Neural progenitor cell (in vitro differentiated cells): ENCODE measurements around the gene HDAC7. TPM values are rescaled to one million over a fixed set of nuclear protein-coding genes. Genes with fewer than 3 reads are reported as not detected.

Experiments used
- DNase-seq: peaks from one replicate; pipeline ENCODE4 v3.0.0-alpha.2; 2016; ENCODE audit warnings: low spot score
- H2AFZ ChIP-seq: fragments of 200-600 bp; sonication (generic); replicated peaks from 2 replicates; pipeline ENCODE4 v1.6.1; 2016; ENCODE audit warnings: antibody characterized with exemption
- H3F3A ChIP-seq: fragments of 200-600 bp; sonication (generic); 2 replicates; pipeline ENCODE4 v1.6.1; 2016; ENCODE audit warnings: antibody characterized with exemption, low read depth
- H3K27ac ChIP-seq: fragments of 200-600 bp; sonication (generic); 2 replicates; pipeline ENCODE4 v1.5.1; 2016; ENCODE audit warnings: mild to moderate bottlenecking
- H3K27me3 ChIP-seq: fragments of 200-600 bp; sonication (generic); 2 replicates; pipeline ENCODE4 v1.6.1; 2016; ENCODE audit warnings: mild to moderate bottlenecking, moderate library complexity
- H3K36me3 ChIP-seq: fragments of 200-600 bp; sonication (generic); 2 replicates; pipeline ENCODE4 v1.5.1; 2016
- H3K4me1 ChIP-seq: fragments of 200-600 bp; sonication (generic); 2 replicates; pipeline ENCODE4 v1.6.1; 2016; ENCODE audit warnings: mixed run types
- H3K4me2 ChIP-seq: fragments of 200-600 bp; sonication (generic); 2 replicates; pipeline ENCODE4 v1.6.1; 2016
- H3K4me3 ChIP-seq: fragments of 200-600 bp; sonication (generic); 2 replicates; pipeline ENCODE4 v1.5.1; 2016
- H3K79me2 ChIP-seq: fragments of 200-600 bp; sonication (generic); 2 replicates; pipeline ENCODE4 v1.6.1; 2016; ENCODE audit warnings: low read depth
- H3K9ac ChIP-seq: fragments of 200-600 bp; sonication (generic); 2 replicates; pipeline ENCODE4 v1.6.1; 2016
- H3K9me3 ChIP-seq: fragments of 200-600 bp; sonication (generic); 2 replicates; pipeline ENCODE4 v1.5.1; 2016; ENCODE audit warnings: low read depth
- H4K20me1 ChIP-seq: fragments of 200-600 bp; sonication (generic); 2 replicates; pipeline ENCODE4 v1.6.1; 2016; ENCODE audit warnings: low read depth
- H3K27ac Mint-ChIP-seq: 3 replicates; pipeline ENCODE4 v1.8.0; 2021; ENCODE audit warnings: mixed read lengths
- H3K27me3 Mint-ChIP-seq: 2 replicates; pipeline ENCODE4 v1.8.0; 2022; ENCODE audit warnings: low read depth, mild to moderate bottlenecking, inconsistent platforms, moderate library complexity, mixed read lengths; ENCODE audit not compliant: insufficient read depth
- H3K36me3 Mint-ChIP-seq: 3 replicates; pipeline ENCODE4 v1.8.0; 2021; ENCODE audit warnings: mixed read lengths
- H3K4me1 Mint-ChIP-seq: 3 replicates; pipeline ENCODE4 v1.8.0; 2021; ENCODE audit warnings: mixed read lengths
- H3K4me3 Mint-ChIP-seq: 3 replicates; pipeline ENCODE4 v1.8.0; 2021; ENCODE audit warnings: mild to moderate bottlenecking, moderate library complexity, mixed read lengths
- H3K9me3 Mint-ChIP-seq: 3 replicates; pipeline ENCODE4 v1.8.0; 2020; ENCODE audit warnings: mixed read lengths
- EZH2 ChIP-seq: fragments of 200-600 bp; sonication (generic); IDR thresholded peaks from 2 replicates; pipeline ENCODE4 v1.6.1; 2017; ENCODE audit warnings: antibody characterized with exemption, mild to moderate bottlenecking, moderate library complexity
- EZH2phosphoT487 ChIP-seq: fragments of 200-600 bp; sonication (generic); IDR thresholded peaks from 2 replicates; pipeline ENCODE4 v1.6.1; 2017; ENCODE audit warnings: antibody characterized with exemption
- total RNA-seq: library from RNA; depleted of rRNA; stranded (reverse); fragments of >200 nt; gene quantifications from 2 replicates; pipeline ENCODE4 v1.2.3, GENCODE V29; 2015; ENCODE audit warnings: low replicate concordance
- TF ChIP-seq, protein P1 (sequence below): fragments of 200-600 bp; sonication (generic); IDR thresholded peaks from 2 replicates; pipeline ENCODE4 v1.5.1; 2017; ENCODE audit warnings: antibody characterized with exemption, mild to moderate bottlenecking

The HDAC7 gene
- total RNA-seq, 1 donor from 2014 or later: 7.2 TPM

DNA sequence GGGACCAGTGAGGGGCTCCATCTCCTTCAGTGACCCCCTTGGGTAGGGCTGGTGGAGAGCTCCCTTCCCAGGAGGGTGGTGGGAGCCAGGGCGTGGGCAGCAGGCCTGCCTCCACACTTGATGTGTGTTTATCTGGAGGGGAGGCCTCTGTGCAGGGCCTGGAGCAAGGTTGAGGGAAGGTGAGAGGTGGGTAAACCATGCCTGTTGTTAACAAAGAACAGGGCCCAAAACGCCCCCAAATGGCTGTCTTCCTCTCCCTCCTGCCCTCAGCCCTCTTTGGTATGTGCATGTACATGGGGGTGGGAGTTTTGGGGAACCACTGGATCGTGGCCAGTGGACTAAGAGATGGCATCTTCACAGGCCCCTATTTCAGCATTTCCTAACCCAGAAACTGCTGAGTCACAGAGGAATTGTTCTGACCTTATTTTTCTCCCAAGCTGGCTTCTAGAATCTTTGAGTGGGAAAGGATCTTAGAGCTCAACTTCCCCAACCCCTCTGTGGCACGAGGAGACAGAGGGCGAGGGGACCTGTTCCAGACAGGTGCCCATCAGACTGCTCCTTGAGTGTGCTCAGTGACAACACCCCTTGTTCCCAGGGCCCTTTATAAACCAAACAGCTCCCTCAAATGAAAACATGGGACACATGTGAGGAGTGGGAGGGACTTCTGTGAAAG, 43.1 kb downstream of the HDAC7 start:
- H3K9me3 ChIP-seq: no peaks in the 10 kb centered on the region
- Mint-ChIP-seq H3K27ac (no peak overlapping the region), H3K27me3 (peaks cover 13% of the 10 kb centered on the region), H3K4me1 (peaks cover 37% of the 10 kb centered on the region), H3K36me3 (no peaks in the 10 kb centered on the region), H3K4me3 (peak overlapping the region; percentile 57), H3K9me3 (no peaks in the 10 kb centered on the region)
- no peak overlapping the region for H3K4me3 ChIP-seq
- H3K27ac ChIP-seq: no peak overlapping the region
- H4K20me1 ChIP-seq: peaks cover 13% of the 10 kb centered on the region
- H3K4me1 ChIP-seq: peaks cover 22% of the 10 kb centered on the region
- peaks cover 29% of the 10 kb centered on the region for H3K27me3 ChIP-seq
- TF ChIP-seq EZH2phosphoT487 (no peak), EZH2 (no peak)
- TF ChIP-seq, protein P1, sequence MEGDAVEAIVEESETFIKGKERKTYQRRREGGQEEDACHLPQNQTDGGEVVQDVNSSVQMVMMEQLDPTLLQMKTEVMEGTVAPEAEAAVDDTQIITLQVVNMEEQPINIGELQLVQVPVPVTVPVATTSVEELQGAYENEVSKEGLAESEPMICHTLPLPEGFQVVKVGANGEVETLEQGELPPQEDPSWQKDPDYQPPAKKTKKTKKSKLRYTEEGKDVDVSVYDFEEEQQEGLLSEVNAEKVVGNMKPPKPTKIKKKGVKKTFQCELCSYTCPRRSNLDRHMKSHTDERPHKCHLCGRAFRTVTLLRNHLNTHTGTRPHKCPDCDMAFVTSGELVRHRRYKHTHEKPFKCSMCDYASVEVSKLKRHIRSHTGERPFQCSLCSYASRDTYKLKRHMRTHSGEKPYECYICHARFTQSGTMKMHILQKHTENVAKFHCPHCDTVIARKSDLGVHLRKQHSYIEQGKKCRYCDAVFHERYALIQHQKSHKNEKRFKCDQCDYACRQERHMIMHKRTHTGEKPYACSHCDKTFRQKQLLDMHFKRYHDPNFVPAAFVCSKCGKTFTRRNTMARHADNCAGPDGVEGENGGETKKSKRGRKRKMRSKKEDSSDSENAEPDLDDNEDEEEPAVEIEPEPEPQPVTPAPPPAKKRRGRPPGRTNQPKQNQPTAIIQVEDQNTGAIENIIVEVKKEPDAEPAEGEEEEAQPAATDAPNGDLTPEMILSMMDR: no peak
- no peak for DNase-seq
- H2AFZ ChIP-seq: no peak overlapping the region
- H3K9ac ChIP-seq: no peak overlapping the region
- no peaks in the 10 kb centered on the region for H3K79me2 ChIP-seq
- peaks cover 15% of the 10 kb centered on the region for H3F3A ChIP-seq
- H3K4me2 ChIP-seq: no peak overlapping the region
- no peaks in the 10 kb centered on the region for H3K36me3 ChIP-seq

DNA sequence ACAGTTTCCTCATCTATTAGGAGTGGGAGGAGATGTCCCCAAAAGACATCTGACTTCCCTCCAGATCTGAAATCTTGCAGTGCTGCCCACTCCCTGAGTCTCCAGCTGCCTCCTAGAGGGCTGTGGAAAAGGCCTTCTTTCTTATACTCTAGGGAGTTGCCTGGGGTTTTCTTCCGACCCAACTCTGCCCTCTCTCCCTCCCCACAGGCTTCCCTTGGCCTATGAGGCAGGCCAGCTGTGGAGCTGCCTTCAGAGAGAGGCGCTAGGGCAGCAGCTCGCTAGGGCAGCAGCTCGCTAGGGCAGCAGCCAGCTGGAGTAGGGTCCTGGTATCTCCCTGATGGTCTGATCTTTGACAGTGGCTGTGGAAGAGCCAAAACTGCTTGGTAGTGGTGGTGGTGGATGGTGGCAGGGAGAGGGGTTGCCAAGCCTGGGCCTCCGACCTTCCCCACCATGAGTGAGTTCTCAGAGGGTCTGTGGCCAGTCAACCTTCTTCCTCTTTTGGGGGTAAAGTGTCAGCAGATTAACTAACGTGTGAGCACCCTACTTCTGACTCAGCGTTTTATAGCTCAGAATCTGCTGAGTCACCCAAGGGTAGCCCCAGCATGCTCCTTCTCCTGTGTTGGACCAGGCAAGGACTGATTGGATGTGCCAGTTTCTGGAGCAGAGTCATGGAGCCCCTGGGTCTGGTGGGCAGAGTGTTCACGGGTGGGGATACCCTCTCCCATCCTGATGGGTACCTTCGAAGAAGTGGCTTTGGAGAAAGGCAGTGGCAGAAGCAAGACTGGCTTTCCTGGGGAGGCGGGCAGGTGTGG, 44.4 kb downstream of the HDAC7 start:
- no peaks in the 10 kb centered on the region for H3K36me3 ChIP-seq
- peaks cover 13% of the 10 kb centered on the region for H4K20me1 ChIP-seq
- no peaks in the 10 kb centered on the region for H3K36me3 Mint-ChIP-seq
- no peak overlapping the region for H2AFZ ChIP-seq
- no peaks in the 10 kb centered on the region for H3K79me2 ChIP-seq
- H3K4me3 ChIP-seq: no peak overlapping the region
- H3K4me1 Mint-ChIP-seq: peaks cover 37% of the 10 kb centered on the region
- peaks cover 22% of the 10 kb centered on the region for H3K4me1 ChIP-seq
- peaks cover 18% of the 10 kb centered on the region for H3F3A ChIP-seq
- TF ChIP-seq, protein P1: no peak
- no peak for TF ChIP-seq EZH2phosphoT487
- TF ChIP-seq EZH2: no peak
- no peak overlapping the region for H3K9ac ChIP-seq
- DNase-seq: no peak
- H3K4me2 ChIP-seq: peak overlapping the region; percentile 27
- no peaks in the 10 kb centered on the region for H3K9me3 Mint-ChIP-seq
- peaks cover 29% of the 10 kb centered on the region for H3K27me3 ChIP-seq
- no peaks in the 10 kb centered on the region for H3K9me3 ChIP-seq
- no peak overlapping the region for H3K27ac Mint-ChIP-seq
- peak overlapping the region; percentile 93 for H3K4me3 Mint-ChIP-seq
- peaks cover 12% of the 10 kb centered on the region for H3K27me3 Mint-ChIP-seq
- H3K27ac ChIP-seq: no peak overlapping the region

DNA sequence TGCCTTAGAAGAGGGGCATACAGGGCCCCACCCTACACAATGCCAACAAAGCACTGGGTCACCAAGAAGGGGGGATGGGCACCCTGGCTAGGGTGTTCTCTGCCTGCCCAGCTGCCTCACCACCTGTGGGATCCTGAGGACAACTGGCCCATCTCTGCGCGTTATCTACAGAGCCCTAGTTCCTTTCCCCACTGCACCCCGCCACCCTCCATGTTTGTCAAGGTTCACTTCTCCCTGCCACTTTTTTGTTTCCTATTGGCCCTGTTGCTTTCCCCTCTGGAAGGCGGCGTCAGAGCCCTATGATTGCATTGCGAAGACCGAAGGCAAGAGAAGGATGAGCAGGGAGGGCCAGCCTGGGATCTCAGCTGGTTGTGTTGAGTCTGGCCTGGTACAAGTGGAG, 45.0 kb downstream of the HDAC7 start:
- H3K27me3 Mint-ChIP-seq: peaks cover 12% of the 10 kb centered on the region
- Histone ChIP-seq H3K27me3 (peaks cover 24% of the 10 kb centered on the region), H3K4me2 (no peak overlapping the region), H2AFZ (no peak overlapping the region), H3K4me3 (no peak overlapping the region), H3K4me1 (peaks cover 20% of the 10 kb centered on the region), H3K9me3 (no peaks in the 10 kb centered on the region), H4K20me1 (peaks cover 7% of the 10 kb centered on the region), H3K79me2 (no peaks in the 10 kb centered on the region), H3K27ac (no peak overlapping the region), H3K36me3 (no peaks in the 10 kb centered on the region), H3K9ac (no peak overlapping the region), H3F3A (peaks cover 21% of the 10 kb centered on the region)
- no peaks in the 10 kb centered on the region for H3K36me3 Mint-ChIP-seq
- H3K4me1 Mint-ChIP-seq: peaks cover 37% of the 10 kb centered on the region
- no peak for DNase-seq
- no peak overlapping the region for H3K27ac Mint-ChIP-seq
- peak overlapping the region; percentile 93 for H3K4me3 Mint-ChIP-seq
- H3K9me3 Mint-ChIP-seq: no peaks in the 10 kb centered on the region
- TF ChIP-seq, protein P1: no peak
- TF ChIP-seq EZH2phosphoT487: no peak
- no peak for TF ChIP-seq EZH2
